LNCAP (cell line): ENCODE data around the gene ANKRD44.

Experiments used
- TF ChIP-seq, protein P1 (sequence below): fragments of 450-650 bp; IDR thresholded peaks from 2 replicates; pipeline ENCODE4 v1.5.1; 2017; ENCODE audit warnings: mild to moderate bottlenecking

ANKRD44 gene

GRCh38 chr2:197107291-197108269, 203.0 kb downstream of the ANKRD44 start:
- TF ChIP-seq, protein P1, sequence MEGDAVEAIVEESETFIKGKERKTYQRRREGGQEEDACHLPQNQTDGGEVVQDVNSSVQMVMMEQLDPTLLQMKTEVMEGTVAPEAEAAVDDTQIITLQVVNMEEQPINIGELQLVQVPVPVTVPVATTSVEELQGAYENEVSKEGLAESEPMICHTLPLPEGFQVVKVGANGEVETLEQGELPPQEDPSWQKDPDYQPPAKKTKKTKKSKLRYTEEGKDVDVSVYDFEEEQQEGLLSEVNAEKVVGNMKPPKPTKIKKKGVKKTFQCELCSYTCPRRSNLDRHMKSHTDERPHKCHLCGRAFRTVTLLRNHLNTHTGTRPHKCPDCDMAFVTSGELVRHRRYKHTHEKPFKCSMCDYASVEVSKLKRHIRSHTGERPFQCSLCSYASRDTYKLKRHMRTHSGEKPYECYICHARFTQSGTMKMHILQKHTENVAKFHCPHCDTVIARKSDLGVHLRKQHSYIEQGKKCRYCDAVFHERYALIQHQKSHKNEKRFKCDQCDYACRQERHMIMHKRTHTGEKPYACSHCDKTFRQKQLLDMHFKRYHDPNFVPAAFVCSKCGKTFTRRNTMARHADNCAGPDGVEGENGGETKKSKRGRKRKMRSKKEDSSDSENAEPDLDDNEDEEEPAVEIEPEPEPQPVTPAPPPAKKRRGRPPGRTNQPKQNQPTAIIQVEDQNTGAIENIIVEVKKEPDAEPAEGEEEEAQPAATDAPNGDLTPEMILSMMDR, result no peak

DNA sequence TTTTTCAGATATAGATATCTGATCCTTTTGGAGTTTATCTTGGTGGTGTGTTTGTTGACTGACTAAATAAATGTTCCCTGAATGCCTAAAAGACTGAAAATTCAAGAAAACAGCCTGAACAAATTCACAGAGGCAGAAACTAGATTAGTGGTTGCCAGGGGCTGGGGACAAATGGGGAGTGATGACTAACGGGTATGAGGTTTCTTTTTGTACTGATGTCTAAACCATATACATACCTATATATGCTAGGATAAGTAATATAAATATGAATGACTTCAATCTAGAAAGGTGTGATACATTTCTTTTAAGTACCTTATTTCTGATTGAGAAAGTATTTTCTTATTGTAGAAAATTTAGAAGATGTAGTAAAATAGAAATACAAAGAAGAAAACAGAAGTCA, 207.2 kb downstream of the ANKRD44 start:
- TF ChIP-seq, protein P1, result no peak

DNA sequence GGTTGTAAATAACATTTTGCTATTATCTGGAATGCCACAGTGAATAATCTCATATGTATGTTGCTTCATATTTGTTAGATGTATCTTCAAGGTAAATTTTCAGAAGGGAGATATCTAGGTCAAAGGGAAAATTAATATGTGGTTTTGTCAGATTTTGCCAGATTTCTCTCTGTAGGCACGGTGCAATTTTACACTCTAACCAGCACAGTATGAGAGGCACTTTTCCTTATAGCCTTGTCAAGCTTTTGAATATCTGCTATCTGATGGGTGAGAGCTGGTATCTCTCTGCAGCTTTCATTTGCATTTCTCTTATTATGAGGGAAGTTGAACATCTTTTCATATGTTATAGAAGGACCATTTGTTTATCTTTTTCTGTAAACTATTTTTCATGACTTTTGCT, 208.3 kb downstream of the ANKRD44 start:
- TF ChIP-seq, protein P1, result no peak

DNA sequence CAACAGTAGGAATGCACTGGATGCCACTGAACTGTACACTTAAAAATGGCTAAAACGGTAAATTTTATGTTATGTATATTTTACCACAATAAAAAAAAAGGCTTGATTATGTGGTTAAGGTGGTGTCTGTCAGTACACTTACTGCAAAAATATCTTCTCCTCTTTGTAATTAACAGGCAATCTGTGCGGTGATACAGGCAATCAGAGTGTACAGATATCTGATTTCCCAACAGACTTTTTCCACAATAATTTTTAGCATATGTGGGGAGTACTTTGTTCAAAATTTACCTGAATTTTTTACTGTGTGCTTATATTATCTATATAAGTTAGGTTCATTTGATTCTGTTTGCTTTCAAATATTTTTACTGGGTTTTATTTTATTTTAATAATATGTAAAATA, 209.1 kb downstream of the ANKRD44 start:
- TF ChIP-seq, protein P1, result no peak

DNA sequence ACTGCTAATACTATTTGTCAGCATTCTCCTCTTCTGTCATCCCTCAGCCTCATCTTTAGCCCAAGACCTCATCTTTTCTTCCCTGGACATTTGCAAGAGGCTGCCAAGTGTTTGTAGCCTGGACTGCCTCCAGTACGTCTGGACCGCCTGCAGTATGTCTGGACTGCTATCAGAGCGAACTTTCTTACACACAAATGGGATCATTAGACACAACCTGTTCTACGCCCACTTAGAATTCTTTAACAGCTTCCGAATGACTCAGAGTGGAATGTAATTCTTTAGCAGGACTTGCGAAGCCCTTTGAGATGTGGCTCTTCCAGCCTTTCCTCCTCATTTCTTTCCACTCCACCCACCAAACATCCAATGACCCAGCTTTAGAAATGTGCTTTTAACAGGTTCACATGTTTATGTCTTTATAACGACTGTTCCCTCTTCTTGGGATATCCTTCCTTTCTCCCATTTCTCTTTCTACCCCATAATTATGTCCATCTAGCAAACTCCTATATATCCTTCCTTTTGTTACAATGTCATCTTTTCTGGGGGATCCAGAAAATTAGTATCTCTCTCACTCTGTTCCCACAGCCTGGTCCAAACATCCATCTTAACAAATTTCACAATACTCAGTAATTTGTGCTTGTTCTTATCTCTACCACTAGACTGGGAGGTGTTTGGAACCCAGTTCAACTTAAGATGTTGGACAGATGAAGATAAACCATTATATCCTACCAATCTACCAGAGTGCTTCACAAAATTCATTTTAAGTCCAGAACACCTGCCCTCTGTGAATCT, 212.8 kb downstream of the ANKRD44 start:
- TF ChIP-seq, protein P1, result no peak

DNA sequence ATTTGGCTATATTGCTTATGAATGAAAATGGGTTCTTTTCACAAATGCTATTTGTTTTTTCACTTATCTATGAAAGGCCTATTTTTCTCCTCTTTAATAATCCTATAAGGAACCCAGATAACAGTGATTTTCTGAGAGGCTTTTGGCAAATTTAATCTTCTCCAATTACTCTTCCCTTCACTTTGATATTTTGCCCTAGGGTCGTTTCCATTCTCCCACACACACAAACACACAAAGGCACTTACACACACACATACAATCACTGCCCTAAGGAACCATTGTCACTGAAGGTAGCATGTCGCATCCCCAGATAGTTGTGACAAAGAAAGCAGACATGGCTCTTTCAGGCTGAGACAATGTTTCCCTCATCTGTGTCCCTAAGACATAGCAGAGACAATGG, 213.9 kb downstream of the ANKRD44 start:
- TF ChIP-seq, protein P1, result no peak

- TF ChIP-seq, protein P1, result no peak
These were observed 218.1 kb downstream of the ANKRD44 start for GRCh38 chr2:197092431-197092830.
